ENCODE results near the gene CD53. TPM values are rescaled to one million over a fixed set of nuclear protein-coding genes. Genes with fewer than 3 reads are reported as not detected.
A peak's percentile ranks its signal among the peaks of the same experiment; 100 is the strongest.
"Not testable (repeated sequence)": the region's sequence is repeated elsewhere in the genome, so short reads cannot be mapped to it uniquely, and the experiment has no call there.

Gene CD53
- polyA plus RNA-seq, result 1,279 TPM

GRCh38 chr1:110872745-110873720 lies at the start of gene CD53:
Gene CD53, plus strand, starts transcription at chr1:110873148. Its CDS starts 18,261 bp downstream, at chr1:110891409.
- no peaks in the 10 kb centered on the region for H3K9me3 Mint-ChIP-seq
- H3K36me3 Mint-ChIP-seq, result peaks cover 21% of the 10 kb centered on the region
- H3K4me3 Mint-ChIP-seq, result peak within 1 kb of the TSS; percentile 93 to 100 (median 100)
- peaks cover 39 to 47% (median 45%) of the 10 kb centered on the region in 3 donors for H3K4me1 Mint-ChIP-seq
- peak within 1 kb of the TSS; percentile 95 to 99 (median 99) for H3K27ac Mint-ChIP-seq
- H3K27me3 Mint-ChIP-seq, result no peaks in the 10 kb centered on the region

GRCh38 chr1:110824192-110824591 lies 48.8 kb upstream of the CD53 start:
- Mint-ChIP-seq H3K36me3 (no peaks in the 10 kb centered on the region), H3K9me3 (peaks cover 0 to 5% (median 2%) of the 10 kb centered on the region in 3 donors), H3K27me3 (peaks cover 3% of the 10 kb centered on the region), H3K4me1 (peaks cover 28 to 36% (median 31%) of the 10 kb centered on the region in 3 donors), H3K4me3 (no peak overlapping the region), H3K27ac (no peak overlapping the region)

- Mint-ChIP-seq H3K27ac (no peak overlapping the region), H3K4me1 (peaks cover 28 to 32% (median 31%) of the 10 kb centered on the region in 3 donors), H3K36me3 (no peaks in the 10 kb centered on the region), H3K27me3 (peaks cover 5% of the 10 kb centered on the region), H3K4me3 (peak overlapping the region in 2 of 4 donors; percentile 24 to 65), H3K9me3 (no peaks in the 10 kb centered on the region)
Observed at GRCh38 chr1:110829955-110830553, 42.9 kb upstream of the CD53 start.

- not testable (repeated sequence) for H3K36me3 Mint-ChIP-seq, H3K9me3 Mint-ChIP-seq, H3K4me3 Mint-ChIP-seq, H3K27ac Mint-ChIP-seq, H3K27me3 Mint-ChIP-seq
- H3K4me1 Mint-ChIP-seq, result peaks cover 9 to 16% (median 11%) of the 10 kb centered on the region in 3 donors
Observed at GRCh38 chr1:110833779-110834178, 39.2 kb upstream of the CD53 start.

GRCh38 chr1:110846861-110847260 lies 26.1 kb upstream of the CD53 start:
- H3K4me3 Mint-ChIP-seq, result no peak overlapping the region
- peaks cover 10 to 20% (median 17%) of the 10 kb centered on the region in 3 donors for H3K4me1 Mint-ChIP-seq
- H3K27me3 Mint-ChIP-seq, result peaks cover 2% of the 10 kb centered on the region
- H3K36me3 Mint-ChIP-seq, result no peaks in the 10 kb centered on the region
- peaks cover 0 to 4% (median 3%) of the 10 kb centered on the region in 3 donors for H3K9me3 Mint-ChIP-seq
- H3K27ac Mint-ChIP-seq, result no peak overlapping the region

GRCh38 chr1:110850145-110850544 lies 22.8 kb upstream of the CD53 start:
- H3K4me3 Mint-ChIP-seq, result no peak overlapping the region
- H3K9me3 Mint-ChIP-seq, result no peaks in the 10 kb centered on the region
- H3K36me3 Mint-ChIP-seq, result no peaks in the 10 kb centered on the region
- peaks cover 2% of the 10 kb centered on the region for H3K27me3 Mint-ChIP-seq
- peaks cover 11 to 16% (median 13%) of the 10 kb centered on the region in 3 donors for H3K4me1 Mint-ChIP-seq
- no peak overlapping the region for H3K27ac Mint-ChIP-seq

- Mint-ChIP-seq H3K4me1 (peaks cover 11 to 18% (median 13%) of the 10 kb centered on the region in 3 donors), H3K9me3 (no peaks in the 10 kb centered on the region), H3K27me3 (peaks cover 2% of the 10 kb centered on the region), H3K4me3 (no peak overlapping the region), H3K27ac (no peak overlapping the region), H3K36me3 (no peaks in the 10 kb centered on the region)
Observed at GRCh38 chr1:110850627-110851026, 22.3 kb upstream of the CD53 start.

- peak overlapping the region in 1 of 3 donors; percentile 29 for H3K27ac Mint-ChIP-seq
- H3K27me3 Mint-ChIP-seq, result peaks cover 2% of the 10 kb centered on the region
- H3K36me3 Mint-ChIP-seq, result no peaks in the 10 kb centered on the region
- H3K4me1 Mint-ChIP-seq, result peaks cover 10 to 25% (median 25%) of the 10 kb centered on the region in 3 donors
- H3K9me3 Mint-ChIP-seq, result no peaks in the 10 kb centered on the region
- peak overlapping the region in 1 of 4 donors; percentile 44 for H3K4me3 Mint-ChIP-seq
Observed at GRCh38 chr1:110853135-110853534, 19.8 kb upstream of the CD53 start.

GRCh38 chr1:110856410-110856809 lies 16.5 kb upstream of the CD53 start:
- Mint-ChIP-seq H3K27ac (peak overlapping the region in 1 of 3 donors; percentile 41), H3K4me3 (no peak overlapping the region), H3K27me3 (peaks cover 2% of the 10 kb centered on the region), H3K4me1 (peaks cover 30 to 46% (median 38%) of the 10 kb centered on the region in 3 donors), H3K9me3 (no peaks in the 10 kb centered on the region), H3K36me3 (peaks cover 3% of the 10 kb centered on the region)

GRCh38 chr1:110857964-110858948 lies 14.7 kb upstream of the CD53 start:
- H3K4me1 Mint-ChIP-seq, result peaks cover 28 to 52% (median 41%) of the 10 kb centered on the region in 3 donors
- H3K27ac Mint-ChIP-seq, result peak overlapping the region in 2 of 3 donors; percentile 63 to 84
- peaks cover 0 to 7% (median 0%) of the 10 kb centered on the region in 3 donors for H3K9me3 Mint-ChIP-seq
- peak overlapping the region in 3 of 4 donors; percentile 46 to 87 (median 74) for H3K4me3 Mint-ChIP-seq
- peaks cover 3% of the 10 kb centered on the region for H3K36me3 Mint-ChIP-seq
- no peaks in the 10 kb centered on the region for H3K27me3 Mint-ChIP-seq

- peak overlapping the region in 2 of 3 donors; percentile 3 to 84 for H3K27ac Mint-ChIP-seq
- H3K27me3 Mint-ChIP-seq, result no peaks in the 10 kb centered on the region
- H3K36me3 Mint-ChIP-seq, result peaks cover 3% of the 10 kb centered on the region
- peak overlapping the region; percentile 11 to 87 (median 45) for H3K4me3 Mint-ChIP-seq
- peaks cover 28 to 53% (median 42%) of the 10 kb centered on the region in 3 donors for H3K4me1 Mint-ChIP-seq
- H3K9me3 Mint-ChIP-seq, result peaks cover 0 to 7% (median 2%) of the 10 kb centered on the region in 3 donors
Observed at GRCh38 chr1:110859062-110859461, 13.9 kb upstream of the CD53 start.

- no peak overlapping the region for H3K27ac Mint-ChIP-seq
- H3K36me3 Mint-ChIP-seq, result peaks cover 3% of the 10 kb centered on the region
- no peaks in the 10 kb centered on the region for H3K27me3 Mint-ChIP-seq
- peaks cover 31 to 61% (median 49%) of the 10 kb centered on the region in 3 donors for H3K4me1 Mint-ChIP-seq
- peak overlapping the region in 2 of 4 donors; percentile 75 to 87 for H3K4me3 Mint-ChIP-seq
- peaks cover 2 to 14% (median 3%) of the 10 kb centered on the region in 3 donors for H3K9me3 Mint-ChIP-seq
Observed at GRCh38 chr1:110860174-110860573, 12.8 kb upstream of the CD53 start.

- H3K27me3 Mint-ChIP-seq, H3K36me3 Mint-ChIP-seq: not testable (repeated sequence)
- peaks cover 31 to 66% (median 51%) of the 10 kb centered on the region in 3 donors for H3K4me1 Mint-ChIP-seq
- peak overlapping the region in 1 of 3 donors; percentile 39 for H3K27ac Mint-ChIP-seq
- peak overlapping the region in 2 of 4 donors; percentile 30 to 78 for H3K4me3 Mint-ChIP-seq
- H3K9me3 Mint-ChIP-seq, result peaks cover 2 to 18% (median 3%) of the 10 kb centered on the region in 3 donors
Observed at GRCh38 chr1:110860620-110861019, 12.3 kb upstream of the CD53 start.

GRCh38 chr1:110861942-110862341 lies 11.0 kb upstream of the CD53 start:
- H3K27me3 Mint-ChIP-seq, H3K36me3 Mint-ChIP-seq, H3K27ac Mint-ChIP-seq: not testable (repeated sequence)
- Mint-ChIP-seq H3K9me3 (peaks cover 2 to 20% (median 5%) of the 10 kb centered on the region in 3 donors), H3K4me1 (peaks cover 41 to 70% (median 58%) of the 10 kb centered on the region in 3 donors), H3K4me3 (peak overlapping the region in 1 of 4 donors; percentile 7)

All from IgD-negative memory B cell (primary cell).